Gastroesophageal sphincter (tissue), 4 donors: Measurements from ENCODE around the gene NUDT14. TPM values are rescaled to one million over a fixed set of nuclear protein-coding genes. Genes with fewer than 3 reads are reported as not detected.

Source experiments
- ATAC-seq: fragments of 150-250 bp; one replicate; pipeline ENCODE4 v1.9.1; 2016; ENCODE audit warnings: mild to moderate bottlenecking, moderate library complexity
- H3K27ac ChIP-seq, 4 donors: fragments of 200-600 bp; sonication (generic) in 3 of 4; 1 replicate in 3 of 4; 2 replicates in 1 of 4; pipeline ENCODE4 v1.5.1; 2016 to 2019
- H3K27me3 ChIP-seq: fragments of 200-600 bp; sonication (generic); one replicate; pipeline ENCODE4 v1.5.1; 2019
- H3K36me3 ChIP-seq, 2 donors: fragments of 200-600 bp; sonication (generic); one replicate each; pipeline ENCODE4 v1.5.1; 2019; ENCODE audit warnings: control low read depth in 1 of 2
- H3K4me1 ChIP-seq, 3 donors: fragments of 200-600 bp; sonication (generic); 1 replicate in 2 of 3; 2 replicates in 1 of 3; pipeline ENCODE4 v1.5.1; 2016 to 2019; ENCODE audit warnings: control low read depth in 2 of 3
- H3K4me3 ChIP-seq, 2 donors: fragments of 200-600 bp; sonication (generic); one replicate each; pipeline ENCODE4 v1.5.1; 2019; ENCODE audit warnings: mild to moderate bottlenecking in 1 of 2, moderate library complexity in 1 of 2
- H3K9me3 ChIP-seq, 3 donors: fragments of 200-600 bp; sonication (generic); one replicate each; pipeline ENCODE4 v1.5.1; 2017 to 2019; ENCODE audit warnings: control low read depth in 2 of 3
- CTCF ChIP-seq, 4 experiments: fragments of 200-600 bp in 2 of 4; fragments of 450-650 bp in 2 of 4; sonication (generic) in 1 of 4; IDR thresholded peaks; one replicate each; pipeline ENCODE4 v1.5.1; 2017 to 2019; ENCODE audit warnings: antibody characterized with exemption in 4 of 4, mild to moderate bottlenecking in 2 of 4, moderate library complexity in 2 of 4
- EP300 ChIP-seq: sonication (generic); formaldehyde crosslinking; IDR thresholded peaks from one replicate; pipeline ENCODE4 v1.6.1; 2017; ENCODE audit warnings: antibody characterized with exemption, mild to moderate bottlenecking
- POLR2A ChIP-seq, 2 donors: fragments of 450-650 bp; IDR thresholded peaks; one replicate each; pipeline ENCODE4 v1.6.1; 2017; ENCODE audit warnings: antibody characterized with exemption in 2 of 2, mild to moderate bottlenecking in 2 of 2, moderate library complexity in 1 of 2
- POLR2AphosphoS5 ChIP-seq: sonication (generic); formaldehyde crosslinking; IDR thresholded peaks from one replicate; pipeline ENCODE4 v1.6.1; 2017; ENCODE audit warnings: antibody characterized with exemption
- WGBS, 2 donors: methylation state at CpG; one replicate each; pipeline ENCODE4 v1.1.5; 2018; ENCODE audit warnings: low coverage in 1 of 2; 5-methylcytosine and 5-hydroxymethylcytosine counted together
- total RNA-seq, 4 donors: library from RNA; depleted of rRNA; stranded (reverse); fragments of >200 nt; gene quantifications; one replicate each; pipeline ENCODE4 v1.1.0, GENCODE V29; 2016

NUDT14 gene
- 1 to 10 TPM; 3.4 to 8.4 (median 4.6) TPM for total RNA-seq

- TF ChIP-seq CTCF (IDR thresholded peaks at IDR 0.05) (no peak), POLR2A (IDR thresholded peaks at IDR 0.05) (no peak)
- Histone ChIP-seq H3K27me3 (peaks cover 7% of the 10 kb centered on the region), H3K27ac (peak within 1 kb of the TSS in 2 of 4 donors; percentile 42 to 53), H3K36me3 (no peaks in the 10 kb centered on the region), H3K4me1 (peaks cover 0 to 27% (median 7%) of the 10 kb centered on the region in 3 donors), H3K4me3 (peak within 1 kb of the TSS; percentile 27 to 65), H3K9me3 (no peaks in the 10 kb centered on the region)
- 10 to 13% methylated on average over 3 to 4 of the region's 106 CpGs for WGBS, 2 donors
- peak; percentile 87 for ATAC-seq
Observed at GRCh38 chr14:105180592-105181548, at the start of gene NUDT14. Gene NUDT14 (minus strand): TSS chr14:105181312. CDS start chr14:105181209, 103 bp downstream.

GRCh38 chr14:105229099-105229655 lies 48.1 kb upstream of the NUDT14 start:
- H3K27ac ChIP-seq = no peak overlapping the region
- WGBS, 2 donors = no CpG with 5 or more reads among the region's 18 CpGs
- H3K4me1 ChIP-seq = no peaks in the 10 kb centered on the region
- no peak for ATAC-seq
- no peaks in the 10 kb centered on the region for H3K9me3 ChIP-seq
- H3K4me3 ChIP-seq = no peak overlapping the region
- no peaks in the 10 kb centered on the region for H3K27me3 ChIP-seq
- no peak for TF ChIP-seq POLR2A (IDR thresholded peaks at IDR 0.05)
- TF ChIP-seq POLR2AphosphoS5 = no peak
- TF ChIP-seq CTCF (IDR thresholded peaks at IDR 0.05) = no peak
- TF ChIP-seq EP300 = no peak
- H3K36me3 ChIP-seq = peaks cover 0 to 47% of the 10 kb centered on the region in 2 donors

GRCh38 chr14:105228562-105228961 lies 47.5 kb upstream of the NUDT14 start:
- H3K27ac ChIP-seq = no peak overlapping the region
- no peaks in the 10 kb centered on the region for H3K4me1 ChIP-seq
- peaks cover 0 to 53% of the 10 kb centered on the region in 2 donors for H3K36me3 ChIP-seq
- 59 to 60% methylated on average over 1 to 5 of the region's 17 CpGs for WGBS, 2 donors
- H3K9me3 ChIP-seq = no peaks in the 10 kb centered on the region
- TF ChIP-seq EP300 (no peak), POLR2AphosphoS5 (no peak), CTCF (IDR thresholded peaks at IDR 0.05) (no peak), POLR2A (IDR thresholded peaks at IDR 0.05) (no peak)
- H3K27me3 ChIP-seq = no peaks in the 10 kb centered on the region
- ATAC-seq = no peak
- no peak overlapping the region for H3K4me3 ChIP-seq

- Histone ChIP-seq H3K27ac (no peak overlapping the region), H3K27me3 (no peaks in the 10 kb centered on the region), H3K9me3 (no peaks in the 10 kb centered on the region), H3K36me3 (peaks cover 0 to 65% of the 10 kb centered on the region in 2 donors), H3K4me3 (no peak overlapping the region), H3K4me1 (no peaks in the 10 kb centered on the region)
- ATAC-seq = no peak
- no peak for TF ChIP-seq EP300
- no peak for TF ChIP-seq POLR2A (IDR thresholded peaks at IDR 0.05)
- TF ChIP-seq POLR2AphosphoS5 = no peak
- 93 to 96% methylated on average over 3 to 14 of the region's 14 CpGs for WGBS, 2 donors
Observed at GRCh38 chr14:105227346-105227745, 46.2 kb upstream of the NUDT14 start.

GRCh38 chr14:105226198-105226597 lies 45.1 kb upstream of the NUDT14 start:
- no peaks in the 10 kb centered on the region for H3K27me3 ChIP-seq
- H3K9me3 ChIP-seq = no peaks in the 10 kb centered on the region
- H3K27ac ChIP-seq = no peak overlapping the region
- H3K4me3 ChIP-seq = no peak overlapping the region
- ATAC-seq = no peak
- peaks cover 0 to 5% (median 0%) of the 10 kb centered on the region in 3 donors for H3K4me1 ChIP-seq
- no peak for TF ChIP-seq POLR2AphosphoS5
- WGBS, 2 donors = 40% methylated on average over 1 of the region's 10 CpGs; no CpG with 5 or more reads in 1 of the 2 donors
- peaks cover 0 to 71% of the 10 kb centered on the region in 2 donors for H3K36me3 ChIP-seq
